CD4-positive, alpha-beta T cell treated with Interleukin-2 at 100 ng/mL for 4 hours (primary cell): Measurements from ENCODE around the gene PEMT.

Experiments
- DNase-seq: peaks from one replicate; pipeline ENCODE4 v3.0.0-alpha.2; 2020; ENCODE audit warnings: low spot score

The PEMT gene

DNA sequence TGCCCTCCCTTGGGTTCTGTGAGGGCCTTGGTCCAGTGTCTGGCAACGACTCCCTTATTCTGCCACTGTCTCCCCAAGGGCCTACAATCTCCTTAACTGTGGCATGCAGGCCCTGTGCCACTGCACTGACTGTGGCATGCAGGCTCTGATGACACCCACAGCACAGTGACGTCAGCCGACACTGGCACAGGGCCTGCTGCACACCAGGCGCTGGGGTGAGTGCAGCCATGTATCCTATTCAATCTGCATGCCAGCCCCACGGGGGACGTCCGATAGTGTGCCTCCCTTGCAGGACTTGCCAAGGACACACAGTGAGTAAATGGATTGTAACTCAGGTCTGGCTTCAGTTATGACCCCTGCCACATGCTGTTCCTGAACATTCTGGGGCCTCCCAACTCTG is 55.6 kb downstream of the PEMT start:
- DNase-seq = no peak

DNA sequence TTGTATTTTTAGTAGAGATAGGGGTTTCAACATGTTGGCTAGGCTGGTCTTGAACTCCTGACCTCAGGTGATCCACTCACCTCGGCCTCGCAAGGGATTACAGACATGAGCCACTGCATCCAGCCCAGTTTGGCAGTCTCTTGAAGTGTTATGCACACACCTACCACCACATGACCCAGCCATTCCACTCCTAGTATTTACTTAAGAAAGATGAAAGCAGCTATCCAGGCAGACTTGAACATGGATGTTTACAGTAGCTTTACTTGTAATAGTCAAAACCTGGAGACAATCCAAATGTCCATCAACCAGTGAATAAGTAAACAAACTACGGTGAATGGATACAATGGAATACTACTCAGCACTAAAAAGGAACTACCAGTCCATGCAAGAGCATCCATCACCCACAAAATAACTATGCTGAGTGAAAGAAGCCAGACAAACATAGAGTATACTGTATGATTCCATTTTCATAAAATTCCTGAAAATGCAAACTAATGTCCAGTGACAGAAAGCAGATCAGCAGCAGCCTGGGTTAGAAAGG is 57.5 kb downstream of the PEMT start:
- DNase-seq = no peak

DNA sequence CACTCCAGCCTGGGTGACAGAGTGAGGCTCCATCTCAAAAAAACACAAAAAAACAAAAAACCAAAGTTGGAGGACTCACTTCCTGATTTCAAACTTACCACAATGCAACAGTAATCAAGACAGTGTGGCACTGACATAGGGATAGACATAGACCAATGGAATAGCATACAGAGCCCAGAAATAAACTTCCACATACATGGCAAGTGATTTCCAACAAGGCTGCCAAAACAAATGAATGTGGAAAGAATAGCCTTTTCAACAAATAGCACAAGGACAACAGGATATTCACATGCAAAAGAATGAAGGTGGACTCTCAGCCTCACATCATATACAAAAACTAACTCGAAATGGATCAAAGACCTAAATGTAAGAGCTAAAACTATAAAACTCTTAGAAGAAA is 58.5 kb downstream of the PEMT start:
- no peak for DNase-seq

DNA sequence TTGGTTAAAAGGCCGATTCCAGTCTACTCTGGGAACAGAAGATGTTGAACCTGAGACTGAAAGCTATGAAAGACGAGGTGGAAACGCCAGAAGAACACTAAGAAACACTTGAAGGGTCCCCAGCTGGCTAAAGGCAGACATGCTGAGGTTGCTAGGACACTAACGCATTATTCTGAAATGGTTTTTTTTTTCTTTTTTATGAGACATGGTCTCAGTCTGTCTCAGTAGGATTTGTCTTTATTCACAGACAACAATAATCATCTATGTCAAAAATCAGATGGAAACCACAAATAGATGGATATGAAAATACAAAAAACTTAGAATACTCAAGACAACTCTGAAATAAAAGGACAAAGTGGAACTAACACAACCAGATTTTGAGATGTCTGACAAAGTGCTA is 60.4 kb downstream of the PEMT start:
- DNase-seq = no peak

DNA sequence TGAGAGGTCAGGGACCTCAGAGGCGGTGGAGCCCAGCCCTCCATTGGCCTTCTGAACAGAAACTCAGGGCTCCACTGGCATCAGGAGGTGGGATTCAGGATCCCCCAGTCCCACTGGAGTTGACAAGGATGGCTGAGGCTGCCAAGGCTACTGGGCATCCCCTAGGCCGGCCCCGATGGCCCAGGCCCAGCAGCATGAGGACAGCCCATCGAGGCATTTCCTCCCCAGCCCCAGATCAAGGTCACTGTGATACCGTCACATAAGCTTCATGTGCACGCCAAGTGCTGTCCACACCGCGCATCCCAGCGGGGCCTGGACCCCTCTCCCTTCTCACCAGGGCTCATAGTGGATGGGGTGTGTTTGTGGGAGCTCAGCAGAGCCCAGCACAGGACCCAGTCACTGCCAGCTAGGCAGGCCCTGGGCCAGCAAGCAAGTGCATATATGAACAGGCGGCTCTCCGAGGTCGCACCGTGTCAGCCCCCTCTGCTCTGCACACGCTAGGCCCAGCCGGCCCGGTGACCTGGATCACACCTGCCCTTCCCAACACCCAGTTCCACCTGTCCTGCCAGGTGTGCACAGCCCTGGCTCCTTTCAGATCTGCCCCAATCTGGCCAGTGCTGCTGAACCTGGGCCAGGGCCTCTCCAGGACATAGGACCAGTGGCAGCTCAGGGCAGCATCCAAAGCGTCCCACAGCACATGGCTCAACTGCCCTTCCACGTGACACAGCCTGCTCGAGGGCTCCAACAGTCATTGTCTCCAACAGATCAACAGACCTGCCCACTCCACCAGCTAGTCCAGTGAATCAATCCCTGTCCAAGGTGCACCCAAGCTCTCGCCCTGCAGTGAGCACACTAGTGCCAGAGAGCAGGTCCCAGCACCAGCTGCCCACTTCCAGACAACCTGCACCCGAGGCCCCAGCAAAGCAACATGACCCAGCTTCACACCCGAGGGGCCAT is 62.5 kb downstream of the PEMT start:
- DNase-seq = no peak

DNA sequence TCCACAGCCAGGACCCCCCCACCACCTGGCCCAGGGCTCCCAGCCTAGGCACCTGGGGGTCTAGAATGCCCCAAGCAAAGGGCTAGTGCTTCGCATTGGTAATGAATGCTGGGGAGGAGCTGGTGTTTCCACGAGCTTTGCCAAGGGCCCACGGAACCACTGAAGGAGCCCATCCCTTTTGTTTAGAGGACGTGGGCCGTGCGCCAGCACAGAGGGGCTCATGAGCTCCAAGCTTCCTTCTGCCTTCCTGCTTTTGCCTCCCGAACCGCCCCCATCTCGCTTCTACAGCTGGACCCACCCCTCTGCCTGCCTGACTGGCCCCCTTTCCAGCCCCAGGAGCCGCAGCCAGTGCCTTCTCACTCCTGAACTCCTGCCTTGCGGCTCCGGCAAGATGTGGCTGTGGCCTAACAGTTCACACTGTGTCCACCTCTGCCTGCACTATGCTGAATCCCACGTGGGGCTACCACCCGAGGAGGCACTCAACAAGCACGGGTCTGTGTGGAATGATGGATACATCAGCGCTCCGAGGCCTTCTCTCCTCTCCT is 63.5 kb downstream of the PEMT start:
- no peak for DNase-seq

DNA sequence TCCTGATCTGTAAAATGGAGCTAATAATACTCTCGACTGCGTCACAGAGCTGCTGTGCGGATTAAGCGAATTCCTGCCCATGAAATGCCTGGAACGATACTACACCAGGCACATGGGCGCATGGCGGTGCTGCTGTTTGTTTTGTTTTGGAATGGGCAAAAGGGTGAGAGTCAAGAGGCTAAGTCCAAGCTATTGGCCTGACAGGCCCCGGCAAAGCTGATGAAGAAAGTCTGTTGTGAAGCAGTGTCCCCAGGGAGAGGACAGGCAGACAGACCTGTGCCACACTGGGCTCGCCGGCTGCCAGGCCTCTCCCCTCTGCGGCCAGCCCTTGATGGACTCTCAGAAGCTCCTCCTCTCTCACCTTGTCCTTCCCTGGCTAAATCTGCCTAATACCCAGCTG is 64.0 kb downstream of the PEMT start:
- no peak for DNase-seq

DNA sequence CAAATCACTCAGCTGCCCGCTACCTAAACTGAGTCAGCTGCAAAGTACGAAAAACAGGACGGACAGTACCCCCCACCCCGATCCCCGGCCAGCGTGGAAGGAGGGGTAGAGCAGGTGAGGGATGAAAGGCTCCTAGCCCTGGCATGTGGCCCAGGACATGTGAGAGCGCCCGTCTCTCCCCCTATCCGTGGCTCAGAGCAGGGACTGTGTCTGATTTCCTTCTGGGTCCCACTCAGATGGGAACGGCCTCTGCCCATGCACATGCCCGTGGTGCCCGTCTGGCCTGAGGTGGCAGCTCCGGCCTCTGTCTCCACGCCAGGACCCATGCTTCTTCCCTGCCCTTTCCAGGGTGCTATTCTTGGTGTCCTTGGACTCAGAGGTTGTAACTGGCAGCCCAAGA is 65.1 kb downstream of the PEMT start:
- DNase-seq = no peak

DNA sequence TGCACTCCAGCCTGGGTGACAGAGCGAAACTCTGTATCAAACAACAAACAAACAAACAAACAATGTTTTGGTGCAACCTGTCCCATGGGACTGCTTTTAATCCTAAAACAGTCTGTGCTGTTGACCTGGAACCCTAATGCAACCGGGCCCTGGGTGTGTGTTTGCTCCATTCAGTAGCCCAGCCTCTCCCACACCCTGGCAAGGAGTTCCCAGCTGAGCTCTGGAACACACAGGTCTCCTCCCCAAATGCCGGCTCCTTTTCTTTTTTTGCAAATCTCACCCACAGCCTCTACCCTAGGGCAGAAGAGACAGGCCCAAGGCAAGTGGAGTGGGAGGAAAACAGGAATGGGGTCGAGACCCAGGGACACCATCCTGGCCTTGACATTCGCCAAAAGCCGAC is 65.6 kb downstream of the PEMT start:
- no peak for DNase-seq

DNA sequence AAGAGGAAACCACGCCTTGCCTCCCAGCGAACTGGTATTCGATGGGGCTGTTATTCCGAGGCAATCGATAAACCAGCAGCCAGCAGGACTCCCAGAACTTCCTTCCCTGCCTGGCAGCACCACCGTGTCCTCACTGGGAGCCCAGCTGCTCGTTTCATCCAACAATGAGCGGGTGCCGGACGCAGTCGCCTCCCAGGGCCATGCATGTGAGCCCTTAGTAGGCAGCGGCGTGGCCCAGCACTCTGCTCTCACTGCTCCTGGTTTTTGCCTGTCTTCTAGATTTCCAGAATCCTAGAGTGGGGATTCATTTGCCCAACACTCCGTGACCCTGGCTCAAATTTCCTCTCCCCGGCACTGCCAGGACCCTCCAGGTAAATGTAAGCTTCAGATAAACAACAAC is 66.2 kb downstream of the PEMT start:
- no peak for DNase-seq

DNA sequence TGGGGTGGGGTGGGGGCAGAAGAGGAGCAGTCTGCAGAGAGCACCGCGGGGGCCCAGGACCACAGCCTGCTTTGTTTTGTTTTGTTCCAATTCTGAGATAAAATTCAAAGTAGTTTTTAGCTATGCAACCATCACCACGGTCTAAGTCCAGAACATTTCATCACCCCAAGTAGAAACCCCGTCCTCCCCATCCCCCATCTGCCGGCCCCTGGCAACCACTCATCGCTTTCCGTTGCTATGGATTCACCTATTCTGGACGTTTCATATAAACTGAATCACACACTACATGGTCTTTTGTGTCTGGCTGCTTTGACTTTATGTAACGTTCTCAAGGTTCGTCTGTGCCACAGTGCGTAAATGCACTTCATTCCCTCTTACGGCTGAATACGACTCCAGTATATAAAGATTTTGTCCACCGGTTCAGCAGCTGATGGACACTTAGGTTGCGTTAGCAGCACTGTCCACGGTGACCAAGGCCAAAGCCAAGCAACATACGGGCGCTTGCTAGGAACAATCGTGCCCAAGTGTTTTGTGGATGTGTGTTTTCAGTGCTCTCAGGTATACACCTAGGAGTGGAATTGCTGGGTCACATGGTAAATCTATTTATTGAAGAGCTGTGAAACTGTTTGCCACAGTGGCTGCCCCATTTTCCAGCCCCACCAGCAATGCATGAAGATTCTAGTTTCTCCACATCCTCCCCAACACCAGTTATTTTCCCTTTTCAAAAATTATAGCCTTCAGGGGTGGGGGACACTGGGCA is 67.6 kb downstream of the PEMT start:
- DNase-seq = no peak

DNA sequence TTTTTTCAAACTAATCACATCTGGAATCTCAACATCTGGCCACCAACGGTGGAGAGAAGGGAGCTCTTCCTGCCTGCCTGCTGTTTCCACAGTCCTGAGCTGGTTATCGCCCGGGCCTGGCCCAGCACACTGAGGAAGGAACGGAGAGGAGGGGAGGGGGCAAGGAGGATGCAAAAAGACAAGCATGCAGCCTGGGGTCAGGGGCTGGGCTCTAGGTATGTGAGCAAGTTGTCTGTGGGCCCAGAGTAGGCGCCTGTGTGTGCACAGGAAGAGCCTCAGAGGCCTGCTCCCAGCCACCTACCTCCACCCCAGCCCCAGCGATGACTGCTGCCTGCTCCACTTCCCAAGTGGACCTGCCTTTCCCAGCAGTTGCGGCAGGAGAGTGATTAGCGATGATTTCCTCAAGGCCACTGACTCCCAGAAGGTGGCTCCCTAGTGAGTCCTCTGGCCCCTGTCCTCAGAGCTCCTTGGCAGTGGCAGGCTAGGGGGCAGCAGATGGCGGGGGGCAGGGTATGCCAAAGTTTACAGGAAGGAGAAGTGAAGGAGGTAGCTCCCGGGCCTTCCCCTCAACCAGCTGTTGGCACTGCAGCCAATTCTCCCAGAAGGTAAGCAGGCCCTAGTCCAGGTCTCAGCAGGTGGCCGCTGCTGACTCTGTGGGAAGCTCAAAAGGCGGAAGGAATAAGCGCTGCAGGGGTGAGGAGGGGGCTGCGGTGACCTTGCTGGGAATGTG is 68.3 kb downstream of the PEMT start:
- DNase-seq = no peak

DNA sequence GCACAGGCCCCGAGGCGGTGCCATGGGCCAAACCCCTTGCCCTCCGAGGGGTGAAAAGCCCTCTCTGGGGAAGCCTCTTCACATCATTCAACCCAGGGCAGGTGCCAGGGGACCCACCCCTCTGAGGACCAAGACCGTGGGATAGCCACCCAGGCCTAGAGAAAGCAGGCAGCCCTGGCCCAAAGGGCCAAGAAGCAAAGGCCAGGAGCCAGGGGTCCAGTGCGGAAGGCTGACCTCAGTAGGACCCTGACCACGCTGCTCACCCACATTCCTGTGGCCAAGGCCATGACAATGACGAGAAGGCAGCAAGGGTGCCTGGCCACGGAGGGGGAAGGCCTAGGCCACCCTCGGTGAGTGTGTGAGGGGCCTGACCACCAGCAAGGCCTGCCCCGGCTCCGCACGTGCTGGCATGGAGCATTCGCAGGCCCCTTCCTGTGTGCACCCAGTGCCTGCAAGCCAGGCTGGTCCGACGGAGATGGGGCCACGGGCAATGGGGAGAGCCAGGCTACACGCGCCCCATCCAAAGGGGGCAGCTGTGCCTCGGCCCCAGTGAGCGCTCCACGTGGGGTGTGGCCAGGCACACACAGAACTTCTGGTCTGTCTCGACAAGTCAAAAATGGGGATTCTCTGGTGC is 70.8 kb downstream of the PEMT start:
- DNase-seq = no peak

DNA sequence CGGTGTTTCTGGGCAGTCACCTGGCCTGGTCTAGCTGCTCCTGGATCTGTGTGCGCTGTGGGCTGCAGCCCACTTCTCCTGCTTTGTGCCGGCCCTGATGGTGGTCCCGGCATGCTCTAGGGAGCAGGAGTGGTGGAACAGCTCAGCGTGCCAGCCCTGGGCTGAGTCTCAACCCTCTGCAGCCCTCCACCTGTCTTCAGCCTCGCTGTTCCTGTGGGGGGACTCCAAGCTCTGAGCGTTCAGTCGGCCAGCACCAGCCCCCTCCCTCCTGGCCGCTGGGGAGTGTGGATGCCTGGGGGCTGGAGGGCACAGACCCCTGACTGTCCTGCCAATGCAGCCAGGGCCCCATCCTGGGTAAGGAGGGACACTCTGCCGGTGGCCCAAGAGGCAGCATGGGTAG is 71.6 kb downstream of the PEMT start:
- no peak for DNase-seq

DNA sequence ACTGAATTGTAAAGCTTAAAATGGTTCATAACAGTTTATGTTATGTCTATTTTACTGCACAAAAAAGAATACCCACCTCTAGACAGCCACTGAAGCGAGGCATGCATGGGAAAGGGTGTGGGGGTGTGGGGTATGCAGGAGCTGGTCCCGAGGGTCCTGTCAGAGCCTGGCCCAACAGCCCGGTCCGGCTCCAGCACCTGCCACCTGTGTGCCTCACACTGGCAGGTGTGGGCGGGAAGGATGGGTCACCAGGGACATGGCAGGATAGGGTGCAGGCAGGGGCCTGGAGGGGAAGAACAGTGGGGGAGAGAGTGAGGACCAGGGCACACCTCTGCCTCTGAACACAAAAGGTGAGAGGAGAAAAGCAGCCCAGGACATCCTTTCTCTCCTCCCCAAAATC is 72.6 kb downstream of the PEMT start:
- no peak for DNase-seq

DNA sequence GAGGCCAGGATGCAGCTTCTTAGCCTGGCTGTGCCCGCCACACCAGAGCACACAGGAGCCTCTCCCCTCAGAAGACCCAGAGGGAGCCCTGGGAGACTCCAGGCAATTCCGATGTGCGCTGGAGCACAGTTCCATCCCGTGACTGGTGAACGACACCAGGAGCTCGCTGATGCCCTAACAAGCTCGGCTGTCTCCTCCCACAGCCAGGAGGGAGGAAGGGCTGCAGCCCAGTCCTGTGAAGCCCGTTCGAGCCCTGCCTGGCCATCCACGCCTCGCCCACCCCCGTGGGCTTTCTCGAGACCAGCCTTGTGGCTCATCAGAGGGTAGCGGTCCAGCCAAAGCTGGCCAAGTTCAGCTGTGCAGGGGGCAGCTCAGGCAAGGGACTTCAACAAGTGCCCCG is 73.5 kb downstream of the PEMT start:
- no peak for DNase-seq

DNA sequence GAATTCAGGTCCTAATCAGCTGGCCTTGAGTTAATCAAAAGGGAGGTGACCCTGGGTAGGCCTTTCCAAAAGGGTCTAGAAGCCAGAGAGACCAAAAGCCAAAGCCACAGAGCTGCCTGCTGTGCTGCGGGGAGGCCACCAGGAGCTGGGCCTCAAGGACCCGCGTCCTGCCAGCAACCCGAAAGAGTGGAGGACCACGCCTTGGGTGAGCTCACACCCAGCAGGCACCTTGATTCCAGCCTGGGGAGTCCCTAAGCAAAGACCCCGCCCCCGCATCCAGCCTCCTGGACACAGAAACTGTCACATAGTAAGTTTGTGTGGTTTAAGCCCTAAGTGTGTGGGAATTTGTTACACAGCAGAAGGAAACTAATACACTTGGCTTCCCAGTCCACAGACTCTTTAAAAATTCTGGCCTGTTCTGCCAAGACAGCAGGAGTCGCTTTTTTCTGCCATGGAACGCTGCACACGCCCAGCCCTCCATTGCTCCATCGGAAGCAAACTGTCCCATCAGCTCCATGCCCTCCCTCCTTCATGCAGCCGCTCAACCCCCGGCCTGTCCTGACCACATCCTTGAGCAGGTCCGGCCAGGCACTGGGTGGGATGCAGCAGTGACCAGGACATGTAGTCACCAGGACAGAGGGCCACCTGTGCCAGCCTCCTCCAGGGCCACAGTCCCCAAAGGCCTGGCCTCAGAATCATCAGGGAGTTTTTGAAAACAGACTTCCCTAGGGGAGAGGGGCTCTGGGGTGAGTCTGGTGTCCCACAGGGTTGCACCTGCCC is 74.4 kb downstream of the PEMT start:
- no peak for DNase-seq

DNA sequence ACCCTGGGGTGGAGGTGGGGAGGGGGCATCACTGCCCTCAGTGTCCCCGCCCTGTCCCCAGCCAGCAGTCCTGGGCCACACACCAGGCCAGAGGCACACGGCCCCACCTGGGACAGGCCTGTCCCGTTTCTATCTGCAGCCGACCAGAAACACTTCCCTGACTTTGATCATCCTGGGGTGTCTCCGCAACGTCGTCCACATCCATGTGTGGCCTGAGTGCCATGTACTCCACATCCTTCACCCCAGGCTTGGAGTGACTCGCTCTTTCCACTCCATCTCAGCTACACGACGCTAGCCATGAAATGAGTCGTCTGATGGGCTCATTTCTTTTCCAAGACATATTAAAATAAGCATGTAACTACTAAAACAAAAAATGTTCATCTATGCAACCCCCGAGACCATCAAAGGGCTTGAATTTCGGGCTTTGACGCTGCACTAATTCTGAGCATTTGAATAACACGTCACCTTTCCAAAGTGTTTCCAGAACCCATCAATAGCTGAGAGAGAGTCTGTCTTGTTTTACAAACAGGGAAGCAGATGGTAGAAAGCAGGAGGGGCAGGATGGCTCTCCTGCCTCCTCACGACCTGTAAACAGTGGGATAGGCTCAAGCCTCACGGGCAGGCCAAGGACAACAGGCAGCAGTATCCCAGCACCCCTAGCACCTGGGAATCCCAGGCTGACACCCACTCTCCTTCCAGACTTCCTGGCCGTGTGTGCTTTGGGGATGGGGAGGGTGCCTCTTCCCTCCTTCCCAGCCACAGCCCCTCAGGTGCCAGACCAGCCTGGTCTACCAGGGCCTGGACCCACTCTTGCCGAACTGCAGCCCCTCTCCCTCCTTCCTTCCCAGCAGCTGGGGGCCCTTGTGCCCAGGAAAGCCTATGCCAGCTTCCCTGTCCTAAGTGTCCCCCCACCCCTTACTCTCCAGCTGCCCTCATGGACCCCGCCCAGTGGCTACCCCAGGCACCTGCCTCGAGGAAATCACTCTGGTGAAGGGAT is 75.3 kb downstream of the PEMT start:
- no peak for DNase-seq
